GM23248 (cell line): ENCODE data around the gene RHCE. TPM values are rescaled to one million over a fixed set of nuclear protein-coding genes. Genes with fewer than 3 reads are reported as not detected.

Experiments
- DNase-seq: peaks from one replicate; pipeline ENCODE4 v3.0.0-alpha.2; 2015
- H2AFZ ChIP-seq: fragments of 200-600 bp; sonication (generic); 2 replicates; pipeline ENCODE4 v1.6.1; 2016; ENCODE audit warnings: antibody characterized with exemption
- H3F3A ChIP-seq: fragments of 200-600 bp; sonication (generic); 2 replicates; pipeline ENCODE4 v1.6.1; 2016; ENCODE audit warnings: mild to moderate bottlenecking, antibody characterized with exemption, mixed run types; ENCODE audit not compliant: insufficient read depth
- H3K27ac ChIP-seq: fragments of 200-600 bp; sonication (generic); 2 replicates; pipeline ENCODE4 v1.5.1; 2016; ENCODE audit warnings: mild to moderate bottlenecking
- H3K27me3 ChIP-seq: fragments of 200-600 bp; sonication (generic); replicated peaks from 2 replicates; pipeline ENCODE4 v1.6.1; 2016; ENCODE audit warnings: mild to moderate bottlenecking; ENCODE audit not compliant: insufficient read depth
- H3K36me3 ChIP-seq: fragments of 200-600 bp; sonication (generic); 2 replicates; pipeline ENCODE4 v1.6.1; 2016; ENCODE audit warnings: low read depth, mild to moderate bottlenecking
- H3K4me1 ChIP-seq: fragments of 200-600 bp; sonication (generic); 2 replicates; pipeline ENCODE4 v1.6.1; 2016; ENCODE audit warnings: mild to moderate bottlenecking; ENCODE audit not compliant: insufficient read depth
- H3K4me2 ChIP-seq: fragments of 200-600 bp; sonication (generic); one replicate; pipeline ENCODE4 v1.6.1; 2016; ENCODE audit warnings: mild to moderate bottlenecking; ENCODE audit not compliant: unreplicated experiment
- H3K4me3 ChIP-seq: fragments of 200-600 bp; sonication (generic); 2 replicates; pipeline ENCODE4 v1.5.1; 2016; ENCODE audit warnings: mild to moderate bottlenecking
- H3K79me2 ChIP-seq: fragments of 200-600 bp; sonication (generic); 2 replicates; pipeline ENCODE4 v1.6.1; 2016; ENCODE audit warnings: mild to moderate bottlenecking; ENCODE audit not compliant: insufficient read depth
- H3K9ac ChIP-seq: fragments of 200-600 bp; sonication (generic); 2 replicates; pipeline ENCODE4 v1.6.1; 2016; ENCODE audit warnings: mild to moderate bottlenecking
- H3K9me2 ChIP-seq: fragments of 200-600 bp; sonication (generic); 2 replicates; pipeline ENCODE4 v1.6.1; 2016; ENCODE audit warnings: mixed run types, mild to moderate bottlenecking, moderate library complexity; ENCODE audit not compliant: insufficient read depth
- H3K9me3 ChIP-seq: fragments of 200-600 bp; sonication (generic); one replicate; pipeline ENCODE4 v1.6.1; 2017; ENCODE audit warnings: low read depth
- H4K20me1 ChIP-seq: fragments of 200-600 bp; sonication (generic); 2 replicates; pipeline ENCODE4 v1.6.0; 2016; ENCODE audit not compliant: insufficient read depth
- EZH2 ChIP-seq: fragments of 200-600 bp; sonication (generic); IDR thresholded peaks from 2 replicates; pipeline ENCODE4 v1.6.1; 2018; ENCODE audit warnings: antibody characterized with exemption, mild to moderate bottlenecking; ENCODE audit not compliant: insufficient read depth, poor library complexity, severe bottlenecking
- EZH2phosphoT487 ChIP-seq: fragments of 200-600 bp; sonication (generic); IDR thresholded peaks from 2 replicates; pipeline ENCODE4 v1.6.1; 2018; ENCODE audit warnings: antibody characterized with exemption, moderate library complexity, mild to moderate bottlenecking, low read depth; ENCODE audit not compliant: insufficient read depth
- WGBS, 2 experiments: methylation state at CpG; one replicate each; pipeline ENCODE4 v1.1.6; 2015 to 2017; ENCODE audit warnings: low lambda C conversion rate in 2 of 2, low coverage in 1 of 2; ENCODE audit errors: missing lambda C conversion rate in 2 of 2; 5-methylcytosine and 5-hydroxymethylcytosine counted together
- in situ Hi-C: fragments of 300-500 bp; cut with MboI; formaldehyde crosslinking; loops from 2 replicates; pipeline ENCODE4 v1.15.0; 2020
- polyA plus RNA-seq: library from polyadenylated mRNA; unstranded; fragments of >200 nt; fragmentation: Nextera tagmentation; extraction: Ambion mirVana; gene quantifications from 2 replicates; pipeline ENCODE4 v1.2.1, GENCODE V29; 2016
- total RNA-seq: library from RNA; depleted of rRNA; stranded (reverse); fragments of >200 nt; shearing (Covaris generic); gene quantifications from 2 replicates; pipeline ENCODE4 v1.2.3, GENCODE V29; 2014

The RHCE gene
- total and polyA plus RNA-seq, 2 experiments from 2014 or later, result 0.43 to 0.90 TPM

GRCh38 chr1:25439287-25439686, 18.7 kb upstream of the RHCE start:
- DNase-seq, result no peak
- Histone ChIP-seq H3K79me2 (peaks cover 100% of the 10 kb centered on the region), H3K4me1 (peaks cover 18% of the 10 kb centered on the region), H3K4me3 (no peak overlapping the region), H3K9me3 (no peaks in the 10 kb centered on the region), H3K27ac (no peak overlapping the region), H3K9ac (no peak overlapping the region), H3K36me3 (no peaks in the 10 kb centered on the region), H3K27me3 (no peaks in the 10 kb centered on the region), H3K4me2 (no peak overlapping the region), H3K9me2 (no peaks in the 10 kb centered on the region), H3F3A (peaks cover 18% of the 10 kb centered on the region; the same call in 1 of the 2 replicates), H4K20me1 (no peaks in the 10 kb centered on the region), H2AFZ (no peak overlapping the region)
- 98 to 99% methylated on average over 6 of the region's 6 CpGs for WGBS, 2 experiments
- TF ChIP-seq EZH2, result no peak
- TF ChIP-seq EZH2phosphoT487, result no peak
- in situ Hi-C loops, result no loop called here

GRCh38 chr1:25437672-25438071, 17.0 kb upstream of the RHCE start:
- no peak for DNase-seq
- no peak for TF ChIP-seq EZH2
- no peak for TF ChIP-seq EZH2phosphoT487
- Histone ChIP-seq H3K9ac (no peak overlapping the region), H3F3A (peaks cover 19% of the 10 kb centered on the region; the same call in 1 of the 2 replicates), H3K27me3 (no peaks in the 10 kb centered on the region), H3K9me2 (no peaks in the 10 kb centered on the region), H3K36me3 (no peaks in the 10 kb centered on the region), H3K9me3 (no peaks in the 10 kb centered on the region), H3K4me3 (no peak overlapping the region), H3K79me2 (peaks cover 100% of the 10 kb centered on the region), H4K20me1 (no peaks in the 10 kb centered on the region; the same call in 1 of the 2 replicates), H3K27ac (no peak overlapping the region), H3K4me1 (peaks cover 31% of the 10 kb centered on the region), H3K4me2 (no peak overlapping the region), H2AFZ (no peak overlapping the region)
- in situ Hi-C loops, result no loop called here
- WGBS, 2 experiments, result 95 to 97% methylated on average over 8 of the region's 8 CpGs

GRCh38 chr1:25435397-25436108, 14.9 kb upstream of the RHCE start:
- WGBS, 2 experiments, result 84 to 86% methylated on average over 4 of the region's 4 CpGs
- no peak overlapping the region for H3K4me2 ChIP-seq
- no peak overlapping the region for H3K4me3 ChIP-seq
- no peak overlapping the region for H3K9ac ChIP-seq
- no peaks in the 10 kb centered on the region; the same call in 1 of the 2 replicates for H4K20me1 ChIP-seq
- H3K9me3 ChIP-seq, result no peaks in the 10 kb centered on the region
- peaks cover 93% of the 10 kb centered on the region for H3K79me2 ChIP-seq
- H3K4me1 ChIP-seq, result peaks cover 37% of the 10 kb centered on the region
- no peak overlapping the region for H3K27ac ChIP-seq
- H3K27me3 ChIP-seq, result no peaks in the 10 kb centered on the region
- H2AFZ ChIP-seq, result no peak overlapping the region
- H3K36me3 ChIP-seq, result no peaks in the 10 kb centered on the region
- in situ Hi-C loops, result no loop called here
- TF ChIP-seq EZH2 (no peak), EZH2phosphoT487 (no peak)
- peaks cover 25% of the 10 kb centered on the region for H3F3A ChIP-seq
- DNase-seq, result no peak
- no peaks in the 10 kb centered on the region for H3K9me2 ChIP-seq

- in situ Hi-C loops, result no loop called here
- peak overlapping the region; percentile 13; the same call in 1 of the 2 replicates for H3K27ac ChIP-seq
- no peak for TF ChIP-seq EZH2phosphoT487
- no peak for TF ChIP-seq EZH2
- no peaks in the 10 kb centered on the region for H3K9me3 ChIP-seq
- peaks cover 25% of the 10 kb centered on the region for H3F3A ChIP-seq
- H3K9ac ChIP-seq, result peak overlapping the region; percentile 19
- no peak overlapping the region for H2AFZ ChIP-seq
- DNase-seq, result peak; percentile 27
- peaks cover 79% of the 10 kb centered on the region for H3K79me2 ChIP-seq
- no peaks in the 10 kb centered on the region; the same call in 1 of the 2 replicates for H4K20me1 ChIP-seq
- no peaks in the 10 kb centered on the region for H3K27me3 ChIP-seq
- no peak overlapping the region for H3K4me3 ChIP-seq
- H3K36me3 ChIP-seq, result no peaks in the 10 kb centered on the region
- WGBS, 2 experiments, result 43 to 45% methylated on average over 4 of the region's 4 CpGs
- peaks cover 37% of the 10 kb centered on the region for H3K4me1 ChIP-seq
- H3K9me2 ChIP-seq, result no peaks in the 10 kb centered on the region
- peak overlapping the region; percentile 3 for H3K4me2 ChIP-seq
Measured at GRCh38 chr1:25433389-25434186, 13.0 kb upstream of the RHCE start.
